ENCODE data around the gene INPP5J. TPM values are rescaled to one million over a fixed set of nuclear protein-coding genes. Genes with fewer than 3 reads are reported as not detected.

INPP5J gene
- total RNA-seq, 1 experiment from 2014 or later: 4.2 TPM

DNA sequence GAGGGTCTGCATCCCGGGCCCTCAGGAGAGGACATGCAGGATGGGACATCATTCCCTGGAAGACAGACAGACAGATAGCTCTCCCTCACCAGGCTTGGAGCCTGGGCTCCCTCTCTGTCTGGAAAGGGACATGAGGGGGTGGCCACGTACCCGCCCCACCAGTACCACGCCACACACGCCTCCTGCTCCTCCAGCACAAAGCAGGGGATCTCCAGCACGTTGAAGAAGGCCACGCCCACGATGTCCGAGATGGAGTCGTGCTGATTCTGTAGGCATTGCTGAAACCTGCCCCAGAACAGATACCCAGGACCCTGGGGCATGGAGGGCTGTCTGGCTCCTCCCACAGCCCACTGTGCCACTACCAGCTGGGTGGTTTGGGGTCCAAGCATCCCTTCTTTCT is 15.4 kb downstream of the INPP5J start:
- no peak for DNase-seq
- Mint-ChIP-seq H3K4me1 (ENCODE audit: low read depth, unreplicated experiment) (no peaks in the 10 kb centered on the region), H3K27ac (ENCODE audit: unreplicated experiment) (no peak overlapping the region), H3K36me3 (ENCODE audit: insufficient read depth, unreplicated experiment) (no peaks in the 10 kb centered on the region), H3K27me3 (ENCODE audit: unreplicated experiment) (peaks cover 76% of the 10 kb centered on the region), H3K4me3 (ENCODE audit: low read depth, unreplicated experiment) (no peak overlapping the region), H3K9me3 (ENCODE audit: low read depth, unreplicated experiment) (no peaks in the 10 kb centered on the region)
- CTCF ChIA-PET: interaction anchor here (0.7 kb wide), 1 partner anchor 23 kb away, joined by 3 read pairs; no protein-coding TSS in a partner anchor
- intact Hi-C loops (cut with micrococcal nuclease; ENCODE audit: unreplicated experiment): no loop called here
- no peak for TF ChIP-seq CTCF (IDR thresholded peaks at IDR 0.05; ENCODE audit: unreplicated experiment)
- no TSS peak for BruUV-seq (replicated peaks)

DNA sequence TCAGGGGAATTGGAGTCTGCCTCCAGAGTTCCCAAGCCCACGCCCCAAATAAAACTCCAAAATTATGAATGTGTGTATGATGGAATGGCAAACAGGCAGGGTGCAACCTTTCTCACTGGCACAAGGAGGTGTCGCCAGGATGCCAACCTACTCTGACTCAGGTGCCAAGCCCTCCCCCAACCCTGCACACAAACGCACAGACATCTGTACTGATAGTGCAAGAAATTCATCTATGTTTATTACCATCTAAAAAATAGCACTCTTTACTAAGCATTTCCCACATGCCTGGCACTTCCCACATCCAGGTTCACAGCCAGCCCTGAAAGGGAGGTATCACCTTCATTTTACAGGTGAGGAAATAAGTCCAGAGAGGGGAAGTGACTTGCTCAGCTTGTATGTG is 16.3 kb downstream of the INPP5J start:
- DNase-seq: no peak
- no peaks in the 10 kb centered on the region for H3K4me1 Mint-ChIP-seq (ENCODE audit: low read depth, unreplicated experiment)
- no peaks in the 10 kb centered on the region for H3K9me3 Mint-ChIP-seq (ENCODE audit: low read depth, unreplicated experiment)
- peaks cover 85% of the 10 kb centered on the region for H3K27me3 Mint-ChIP-seq (ENCODE audit: unreplicated experiment)
- H3K27ac Mint-ChIP-seq (ENCODE audit: unreplicated experiment): no peak overlapping the region
- CTCF ChIA-PET: no interaction called here
- BruUV-seq (replicated peaks): no TSS peak
- TF ChIP-seq CTCF (IDR thresholded peaks at IDR 0.05; ENCODE audit: unreplicated experiment): no peak
- intact Hi-C loops (cut with micrococcal nuclease; ENCODE audit: unreplicated experiment): no loop called here
- no peaks in the 10 kb centered on the region for H3K36me3 Mint-ChIP-seq (ENCODE audit: insufficient read depth, unreplicated experiment)
- no peak overlapping the region for H3K4me3 Mint-ChIP-seq (ENCODE audit: low read depth, unreplicated experiment)

GRCh38 chr22:31139866-31140716 is 17.3 kb downstream of the INPP5J start, which contains the start of gene PLA2G3:
PLA2G3 (minus strand) TSS chr22:31140508; CDS start chr22:31140354, 154 bp downstream.
- Mint-ChIP-seq H3K36me3 (ENCODE audit: insufficient read depth, unreplicated experiment) (no peaks in the 10 kb centered on the region), H3K27me3 (ENCODE audit: unreplicated experiment) (peaks cover 85% of the 10 kb centered on the region), H3K27ac (ENCODE audit: unreplicated experiment) (no peak within 1 kb of the TSS), H3K9me3 (ENCODE audit: low read depth, unreplicated experiment) (no peaks in the 10 kb centered on the region), H3K4me1 (ENCODE audit: low read depth, unreplicated experiment) (no peaks in the 10 kb centered on the region), H3K4me3 (ENCODE audit: low read depth, unreplicated experiment) (no peak within 1 kb of the TSS)
- BruUV-seq (replicated peaks): no TSS peak
- TF ChIP-seq CTCF (IDR thresholded peaks at IDR 0.05; ENCODE audit: unreplicated experiment): no peak
- CTCF ChIA-PET: interaction anchor here (0.6 kb wide), 1 partner anchor 27 kb away, joined by 3 read pairs; no protein-coding TSS in a partner anchor
- no peak for DNase-seq
- intact Hi-C loops (cut with micrococcal nuclease; ENCODE audit: unreplicated experiment): no loop called here

- no peaks in the 10 kb centered on the region for H3K9me3 Mint-ChIP-seq (ENCODE audit: low read depth, unreplicated experiment)
- no peak overlapping the region for H3K4me3 Mint-ChIP-seq (ENCODE audit: low read depth, unreplicated experiment)
- H3K36me3 Mint-ChIP-seq (ENCODE audit: insufficient read depth, unreplicated experiment): no peaks in the 10 kb centered on the region
- CTCF ChIA-PET: no interaction called here
- H3K27me3 Mint-ChIP-seq (ENCODE audit: unreplicated experiment): peaks cover 83% of the 10 kb centered on the region
- DNase-seq: no peak
- no peaks in the 10 kb centered on the region for H3K4me1 Mint-ChIP-seq (ENCODE audit: low read depth, unreplicated experiment)
- intact Hi-C loops (cut with micrococcal nuclease; ENCODE audit: unreplicated experiment): no loop called here
- TF ChIP-seq CTCF (IDR thresholded peaks at IDR 0.05; ENCODE audit: unreplicated experiment): no peak
- no peak overlapping the region for H3K27ac Mint-ChIP-seq (ENCODE audit: unreplicated experiment)
- BruUV-seq (replicated peaks): no TSS peak
Observed at GRCh38 chr22:31140746-31141145, 18.0 kb downstream of the INPP5J start.

Data from Calu3 (cell line).